NCI-H1417 (cell line): ENCODE results near the gene ZMAT3.
"Not testable (repeated sequence)": the region's sequence is repeated elsewhere in the genome, so short reads cannot be mapped to it uniquely, and the experiment has no call there.

Source experiments
- DNase-seq, 3 experiments: peaks; one replicate each; lab custom pipeline; 2025; lab: John Stamatoyannopoulos, UW

Gene ZMAT3

DNA sequence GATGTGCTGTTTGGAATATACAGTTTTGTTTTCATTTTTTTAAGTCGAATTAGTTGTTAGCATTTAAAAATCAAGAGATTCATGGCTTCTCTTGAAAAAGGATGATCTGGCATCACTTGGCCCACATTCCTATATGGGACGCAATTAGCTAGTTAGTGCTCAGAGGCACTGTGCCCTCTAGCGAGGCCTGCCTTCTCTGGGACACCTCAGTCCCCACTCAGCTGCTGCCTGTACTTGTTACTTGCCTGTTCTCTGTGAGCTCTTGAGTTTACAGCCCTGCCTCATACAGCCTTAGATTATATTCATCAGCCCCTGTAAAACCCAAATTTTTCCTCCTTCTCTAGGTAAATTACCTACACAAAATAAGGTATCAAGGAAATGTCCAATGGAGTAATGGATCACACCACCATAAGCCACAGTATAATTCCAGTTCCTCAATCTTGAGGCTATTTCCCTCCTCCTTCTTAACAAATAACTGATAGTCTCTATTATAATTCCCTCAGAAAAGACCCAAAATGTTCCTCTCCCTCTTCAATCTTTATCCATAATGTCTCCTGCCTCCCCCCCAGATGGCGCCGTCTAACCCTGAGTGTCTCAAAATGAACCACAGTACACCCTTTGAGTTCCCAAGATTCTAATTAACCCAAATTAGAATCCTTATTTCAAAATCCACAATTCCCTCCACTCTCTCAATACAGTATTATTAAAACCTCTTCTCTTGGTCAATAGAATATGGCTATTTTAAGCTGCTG is 2.7 kb downstream of the ZMAT3 start:
- peak in 1 of 3 experiments; percentile 40 for DNase-seq

GRCh38 chr3:179067839-179068238 is 3.8 kb downstream of the ZMAT3 start:
- peak in 1 of 3 experiments; percentile 40 for DNase-seq

DNA sequence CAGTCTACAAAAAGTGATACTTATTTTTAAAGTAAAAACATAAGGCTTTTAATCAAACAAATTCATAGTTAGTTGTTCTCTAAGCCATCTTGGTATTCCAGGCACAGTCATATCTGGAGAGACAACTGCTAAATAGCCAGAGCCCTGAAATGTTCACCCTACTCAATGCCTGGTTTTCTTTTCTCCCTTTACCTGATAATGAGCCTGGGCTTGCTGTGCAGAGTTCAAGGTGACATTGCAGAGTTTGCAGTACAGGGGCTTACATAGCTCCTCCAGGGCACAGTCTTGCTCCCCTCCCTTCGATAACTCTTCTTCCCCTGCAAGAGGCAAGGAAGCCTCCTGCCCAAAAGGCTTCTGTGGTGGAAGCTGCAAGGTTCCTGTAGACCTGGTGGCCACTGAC is 4.3 kb downstream of the ZMAT3 start:
- no peak for DNase-seq

GRCh38 chr3:179063945-179064560 is 7.6 kb downstream of the ZMAT3 start:
- DNase-seq, result no peak

- no peak for DNase-seq
These were observed 15.3 kb downstream of the ZMAT3 start for GRCh38 chr3:179056326-179056725.

GRCh38 chr3:179054565-179054964 is 17.0 kb downstream of the ZMAT3 start:
- not testable (repeated sequence) for DNase-seq

GRCh38 chr3:179046497-179047353 is 24.9 kb downstream of the ZMAT3 start:
- DNase-seq, result peak in 1 of 3 experiments; percentile 26

DNA sequence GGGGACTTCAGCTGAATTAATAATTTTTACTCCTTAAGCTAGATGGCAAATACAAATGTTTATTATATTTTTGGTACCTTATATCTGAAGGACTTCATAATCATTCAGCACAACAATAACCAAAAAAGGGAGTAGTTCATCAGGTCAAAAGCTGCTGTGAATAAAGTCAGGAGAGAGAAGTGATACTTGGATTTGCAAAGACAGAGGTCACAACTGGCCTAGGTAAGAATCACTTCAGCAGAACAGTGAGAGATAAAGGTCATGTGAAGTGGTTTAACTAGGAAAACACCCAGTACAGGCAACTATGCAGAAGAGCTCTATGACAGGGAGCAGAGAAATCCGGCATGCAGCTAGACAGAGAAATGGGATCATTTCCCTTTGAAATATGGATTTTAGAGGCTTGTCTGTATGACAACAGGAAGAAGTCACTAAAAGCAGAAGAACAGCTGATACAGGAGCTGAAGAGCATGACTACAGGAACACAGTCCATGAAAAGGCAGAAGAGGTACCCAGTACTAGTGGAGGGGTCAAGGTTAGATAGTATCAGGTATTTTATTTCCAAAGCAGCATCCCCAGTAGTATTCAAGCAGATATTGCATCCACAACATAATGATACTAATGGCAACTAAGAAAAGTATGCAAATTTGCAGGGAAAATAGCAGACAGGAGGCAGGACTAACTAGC is 25.7 kb downstream of the ZMAT3 start:
- DNase-seq, result no peak

DNA sequence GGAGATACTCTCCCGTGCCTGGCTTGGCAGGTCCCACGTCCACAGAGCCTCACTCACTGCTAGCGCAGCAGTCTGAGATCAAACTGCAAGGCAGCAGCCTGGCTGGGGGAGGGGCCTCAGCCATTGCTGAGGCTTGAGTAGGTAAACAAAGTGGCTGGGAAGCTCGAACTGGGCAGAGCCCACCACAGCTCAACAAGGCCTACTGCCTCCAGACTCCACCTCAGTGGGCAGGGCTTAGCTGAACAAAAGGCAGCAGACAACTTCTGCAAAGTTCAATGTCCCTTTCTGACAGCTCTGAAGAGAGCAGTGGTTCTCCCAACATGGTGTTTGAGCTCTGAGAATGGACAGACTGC is 32.7 kb downstream of the ZMAT3 start:
- not testable (repeated sequence) for DNase-seq

DNA sequence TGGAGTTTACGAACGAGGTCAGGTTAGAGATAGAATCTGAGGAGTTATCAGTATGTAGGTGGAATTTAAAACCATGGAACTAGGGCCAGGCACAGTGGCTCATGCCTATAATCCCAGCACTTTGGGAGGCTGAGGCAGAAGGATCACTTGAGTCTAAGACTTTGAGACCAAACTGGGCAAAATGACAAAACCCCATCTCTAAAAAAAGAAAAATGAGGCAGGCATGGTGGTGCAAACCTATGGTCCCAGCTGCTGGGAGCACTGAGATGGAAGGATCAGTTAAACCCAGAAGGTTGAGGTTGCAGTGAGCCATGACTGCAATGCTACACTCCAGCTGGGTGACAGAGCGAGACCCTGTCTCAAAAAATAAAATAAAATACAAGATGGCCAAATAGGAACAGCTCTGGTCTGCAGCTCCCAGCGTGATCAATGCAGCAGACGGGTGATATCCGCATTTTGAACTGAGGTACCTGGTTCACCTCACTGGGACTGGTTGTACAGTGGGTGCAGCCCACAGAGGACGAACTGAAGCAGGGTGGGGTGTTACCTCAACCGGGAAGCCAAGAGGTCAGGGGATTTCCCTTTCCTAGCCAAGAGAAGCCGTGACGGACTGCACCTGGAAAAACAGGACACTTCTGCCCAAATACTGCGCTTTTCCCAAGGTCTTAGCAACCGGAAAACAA is 33.3 kb downstream of the ZMAT3 start:
- no peak for DNase-seq

DNA sequence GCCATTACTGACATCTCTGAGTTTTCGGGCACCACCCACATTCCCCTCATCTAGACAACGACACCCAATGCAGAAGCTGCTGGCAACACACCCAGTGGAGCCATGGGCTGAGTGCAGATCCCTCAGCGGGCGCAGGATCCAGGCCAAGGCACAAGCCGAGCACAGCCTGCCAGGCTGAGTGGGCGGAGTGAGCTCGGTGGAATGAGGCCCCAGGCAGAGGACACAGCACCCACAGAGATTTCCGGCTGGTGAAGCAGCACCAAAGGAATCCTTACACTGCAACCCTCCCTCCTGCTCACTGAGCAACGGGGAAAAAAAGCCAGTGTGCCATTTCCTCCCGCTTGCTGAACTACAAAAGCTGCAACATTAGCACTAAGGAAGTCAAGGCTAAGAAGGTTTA is 34.3 kb downstream of the ZMAT3 start:
- no peak for DNase-seq

- DNase-seq, result no peak
These were observed 34.8 kb downstream of the ZMAT3 start for GRCh38 chr3:179036626-179037300.

- DNase-seq, result no peak
These were observed 35.4 kb downstream of the ZMAT3 start for GRCh38 chr3:179036226-179036625.

- DNase-seq, result no peak
These were observed 36.4 kb downstream of the ZMAT3 start for GRCh38 chr3:179035232-179035631.

DNA sequence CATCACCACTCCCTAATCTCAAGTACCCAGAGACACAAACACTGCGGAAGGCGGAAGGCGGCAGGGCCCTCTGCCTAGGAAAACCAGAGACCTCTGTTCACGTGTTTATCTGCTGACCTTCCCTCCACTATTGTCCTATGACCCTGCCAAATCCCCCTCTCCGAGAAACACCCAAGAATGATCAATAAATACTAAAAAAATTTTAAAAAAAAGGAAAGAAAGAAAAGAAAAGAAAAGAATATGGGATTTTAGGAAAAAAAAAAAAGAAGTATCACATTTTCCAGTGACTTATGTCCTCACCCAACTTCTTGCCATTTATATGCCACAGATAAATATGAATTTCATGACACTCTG is 38.3 kb downstream of the ZMAT3 start:
- not testable (repeated sequence) for DNase-seq

GRCh38 chr3:179032454-179033303 is 38.9 kb downstream of the ZMAT3 start:
- DNase-seq, result not testable (repeated sequence)

DNA sequence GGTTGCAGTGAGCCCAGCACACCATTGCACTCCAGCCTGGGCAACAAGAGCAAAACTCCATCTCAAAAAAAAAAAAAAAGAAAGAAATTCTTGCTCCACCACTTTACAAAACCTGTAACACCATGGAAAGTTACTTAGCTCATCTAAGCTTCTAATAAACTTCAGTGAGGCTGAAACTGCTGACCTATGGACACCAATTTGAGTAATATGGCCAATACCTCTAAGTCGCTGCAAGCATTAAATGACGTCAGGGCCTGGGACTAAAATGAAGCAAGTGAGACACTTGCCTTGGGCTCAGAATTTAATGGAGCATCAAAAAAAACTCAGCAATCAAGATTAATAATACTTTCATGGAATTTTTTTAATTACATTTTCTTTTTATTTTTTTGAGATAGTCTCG is 42.5 kb downstream of the ZMAT3 start:
- DNase-seq, result no peak

- DNase-seq, result no peak
These were observed 43.2 kb downstream of the ZMAT3 start for GRCh38 chr3:179028408-179028807.

DNA sequence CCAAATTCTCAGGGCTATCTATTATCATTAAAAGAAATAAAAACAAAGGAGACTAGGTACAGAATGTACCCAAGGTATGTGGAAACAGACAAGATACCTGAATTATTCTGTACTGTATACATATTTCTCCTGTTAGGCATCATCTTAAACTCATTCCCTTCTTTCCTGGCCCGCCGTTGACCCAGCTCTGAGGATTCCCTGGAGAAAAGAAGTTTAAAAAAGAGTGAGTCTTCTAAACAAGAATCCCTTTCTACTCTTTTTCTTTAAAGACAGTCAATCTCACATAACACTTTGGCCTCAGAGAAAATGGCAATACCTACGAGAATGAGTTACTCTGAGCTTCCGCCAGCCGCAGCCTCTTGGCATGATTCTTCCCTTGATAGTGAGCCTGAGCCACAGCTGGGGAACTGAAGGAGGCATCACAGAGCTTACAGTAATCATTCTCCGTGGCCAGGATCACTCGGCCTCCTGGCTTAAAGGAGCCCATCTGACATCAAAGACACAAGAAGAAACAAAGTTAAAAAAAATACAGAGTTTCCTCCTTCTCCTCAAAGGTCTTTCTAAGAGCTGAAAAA is 44.2 kb downstream of the ZMAT3 start:
- no peak for DNase-seq

- DNase-seq, result no peak
These were observed 45.0 kb downstream of the ZMAT3 start for GRCh38 chr3:179026636-179027035.
